ENCODE results near the gene UBASH3A. TPM values are rescaled to one million over a fixed set of nuclear protein-coding genes. Genes with fewer than 3 reads are reported as not detected.
"Not testable (repeated sequence)": the region's sequence is repeated elsewhere in the genome, so short reads cannot be mapped to it uniquely, and the experiment has no call there.

The UBASH3A gene
- total RNA-seq, 1 donor from 2014 or later, result not detected

GRCh38 chr21:42391297-42391696 is 12.4 kb upstream of the UBASH3A start:
- DNase-seq, result no peak

GRCh38 chr21:42392731-42393442 is 10.8 kb upstream of the UBASH3A start:
- no peak for DNase-seq

- no peak for DNase-seq
These were observed 10.2 kb upstream of the UBASH3A start for GRCh38 chr21:42393443-42393950.

GRCh38 chr21:42395302-42395701 is 8.4 kb upstream of the UBASH3A start:
- DNase-seq, result no peak

GRCh38 chr21:42395905-42396651 is 7.6 kb upstream of the UBASH3A start, which contains the start of gene TMPRSS3:
TSS of gene TMPRSS3 (minus strand) at chr21:42396052. CDS start at chr21:42395417, 635 bp downstream.
- no peak for DNase-seq

GRCh38 chr21:42396799-42397745 is 6.6 kb upstream of the UBASH3A start:
- no peak for DNase-seq

GRCh38 chr21:42397746-42398394 is 5.8 kb upstream of the UBASH3A start:
- DNase-seq, result no peak

- no peak for DNase-seq
These were observed 5.2 kb upstream of the UBASH3A start for GRCh38 chr21:42398436-42399028.

- no peak for DNase-seq
These were observed 3.2 kb upstream of the UBASH3A start for GRCh38 chr21:42400525-42400924.

- DNase-seq, result no peak
These were observed 2.5 kb upstream of the UBASH3A start for GRCh38 chr21:42401154-42401553.

GRCh38 chr21:42401820-42402251 is 1.9 kb upstream of the UBASH3A start:
- no peak for DNase-seq

- no peak for DNase-seq
These were observed 837 bp downstream of the UBASH3A start for GRCh38 chr21:42404539-42404938.

- DNase-seq, result no peak
These were observed 1.6 kb downstream of the UBASH3A start for GRCh38 chr21:42405064-42406013.

GRCh38 chr21:42406201-42406621 is 2.5 kb downstream of the UBASH3A start:
- no peak for DNase-seq

GRCh38 chr21:42406866-42407265 is 3.2 kb downstream of the UBASH3A start:
- no peak for DNase-seq

GRCh38 chr21:42407476-42407875 is 3.8 kb downstream of the UBASH3A start:
- no peak for DNase-seq

- DNase-seq, result not testable (repeated sequence)
These were observed 5.0 kb downstream of the UBASH3A start for GRCh38 chr21:42408718-42409117.

GRCh38 chr21:42409366-42409765 is 5.7 kb downstream of the UBASH3A start:
- DNase-seq, result no peak

GRCh38 chr21:42411197-42411869 is 7.6 kb downstream of the UBASH3A start:
- no peak for DNase-seq

Data from occipital lobe (tissue), 2 donors.